Endothelial cell of hepatic sinusoid (primary cell): ENCODE data around the gene SLAMF6.
"Not testable (repeated sequence)": the region's sequence is repeated elsewhere in the genome, so short reads cannot be mapped to it uniquely, and the experiment has no call there.

ENCODE experiments used
- in situ Hi-C: cut with HindIII; loops from 2 replicates; pipeline ENCODE4 v1.10.0; 2017; ENCODE audit warnings: low sequenced_read_pairs

Gene SLAMF6

GRCh38 chr1:160522622-160523345, at the start of gene SLAMF6:
TSS of gene SLAMF6 (minus strand) at chr1:160523255. CDS start at chr1:160523192, 63 bp downstream.
- in situ Hi-C loops, result no loop called here

- in situ Hi-C loops, result no loop called here
Measured at GRCh38 chr1:160570840-160571239, 47.8 kb upstream of the SLAMF6 start.

- in situ Hi-C loops, result no loop called here
Measured at GRCh38 chr1:160569806-160570205, 46.8 kb upstream of the SLAMF6 start.

- in situ Hi-C loops, result no loop called here
Measured at GRCh38 chr1:160567858-160568682, 45.0 kb upstream of the SLAMF6 start.

GRCh38 chr1:160567341-160567740, 44.3 kb upstream of the SLAMF6 start:
- in situ Hi-C loops, result no loop called here

GRCh38 chr1:160565564-160565963, 42.5 kb upstream of the SLAMF6 start:
- in situ Hi-C loops, result no loop called here

GRCh38 chr1:160563230-160563629, 40.2 kb upstream of the SLAMF6 start:
- in situ Hi-C loops, result not testable (repeated sequence)

GRCh38 chr1:160562745-160563144, 39.7 kb upstream of the SLAMF6 start:
- in situ Hi-C loops, result not testable (repeated sequence)

GRCh38 chr1:160560806-160561205, 37.8 kb upstream of the SLAMF6 start:
- in situ Hi-C loops, result no loop called here

GRCh38 chr1:160560045-160560705, 37.1 kb upstream of the SLAMF6 start:
- in situ Hi-C loops, result no loop called here

- in situ Hi-C loops, result not testable (repeated sequence)
Measured at GRCh38 chr1:160559437-160559836, 36.4 kb upstream of the SLAMF6 start.

GRCh38 chr1:160558660-160559380, 35.8 kb upstream of the SLAMF6 start:
- in situ Hi-C loops, result no loop called here

GRCh38 chr1:160553778-160554177, 30.7 kb upstream of the SLAMF6 start:
- in situ Hi-C loops, result no loop called here

- in situ Hi-C loops, result no loop called here
Measured at GRCh38 chr1:160552425-160552824, 29.4 kb upstream of the SLAMF6 start.

- in situ Hi-C loops, result no loop called here
Measured at GRCh38 chr1:160550572-160551034, 27.5 kb upstream of the SLAMF6 start.

GRCh38 chr1:160549665-160550006, 26.6 kb upstream of the SLAMF6 start:
- in situ Hi-C loops, result no loop called here

- in situ Hi-C loops, result no loop called here
Measured at GRCh38 chr1:160548960-160549664, 26.1 kb upstream of the SLAMF6 start.

GRCh38 chr1:160548183-160548582, 25.1 kb upstream of the SLAMF6 start:
- in situ Hi-C loops, result no loop called here

GRCh38 chr1:160547422-160547821, 24.4 kb upstream of the SLAMF6 start:
- in situ Hi-C loops, result no loop called here

- in situ Hi-C loops, result no loop called here
Measured at GRCh38 chr1:160546942-160547341, 23.9 kb upstream of the SLAMF6 start.
